ENCODE data around the gene KLB.
A peak's percentile ranks its signal among the peaks of the same experiment; 100 is the strongest.

Gene KLB

GRCh38 chr4:39464886-39465501 lies 58.3 kb downstream of the KLB start:
- Histone ChIP-seq H4K20me1 (ENCODE audit: insufficient read depth, low read length) (no peaks in the 10 kb centered on the region), H3K4me2 (ENCODE audit: insufficient read depth, low read length) (no peak overlapping the region), H3K4me1 (ENCODE audit: insufficient read depth, low read length) (peaks cover 20% of the 10 kb centered on the region), H3K4me3 (ENCODE audit: low read depth in 1 of 2, low read length in 2 of 2) (no peak overlapping the region), H3K9me3 (ENCODE audit: insufficient read depth, low read length, severe bottlenecking) (no peaks in the 10 kb centered on the region), H3K27ac (ENCODE audit: low read length) (no peak overlapping the region), H3K9ac (ENCODE audit: low read depth, low read length) (no peak overlapping the region; the same call in 1 of the 2 replicates), H2AFZ (ENCODE audit: low read depth, low read length) (no peak overlapping the region), H3K79me2 (ENCODE audit: insufficient read depth, low read length) (peaks cover 10% of the 10 kb centered on the region), H3K27me3 (ENCODE audit: insufficient read depth, low read length, poor library complexity) (no peaks in the 10 kb centered on the region), H3K36me3 (ENCODE audit: insufficient read depth, low read length) (peaks cover 46% of the 10 kb centered on the region; the same call in 1 of the 2 replicates)
- ATAC-seq (ENCODE audit: insufficient read depth, low read depth): peak; percentile 57; the same call in 2 of the 3 replicates
- TF ChIP-seq EZH2 (IDR thresholded peaks at IDR 0.05; ENCODE audit: borderline replicate concordance, low read depth, low read length, severe bottlenecking): no peak
- TF ChIP-seq, protein P1, sequence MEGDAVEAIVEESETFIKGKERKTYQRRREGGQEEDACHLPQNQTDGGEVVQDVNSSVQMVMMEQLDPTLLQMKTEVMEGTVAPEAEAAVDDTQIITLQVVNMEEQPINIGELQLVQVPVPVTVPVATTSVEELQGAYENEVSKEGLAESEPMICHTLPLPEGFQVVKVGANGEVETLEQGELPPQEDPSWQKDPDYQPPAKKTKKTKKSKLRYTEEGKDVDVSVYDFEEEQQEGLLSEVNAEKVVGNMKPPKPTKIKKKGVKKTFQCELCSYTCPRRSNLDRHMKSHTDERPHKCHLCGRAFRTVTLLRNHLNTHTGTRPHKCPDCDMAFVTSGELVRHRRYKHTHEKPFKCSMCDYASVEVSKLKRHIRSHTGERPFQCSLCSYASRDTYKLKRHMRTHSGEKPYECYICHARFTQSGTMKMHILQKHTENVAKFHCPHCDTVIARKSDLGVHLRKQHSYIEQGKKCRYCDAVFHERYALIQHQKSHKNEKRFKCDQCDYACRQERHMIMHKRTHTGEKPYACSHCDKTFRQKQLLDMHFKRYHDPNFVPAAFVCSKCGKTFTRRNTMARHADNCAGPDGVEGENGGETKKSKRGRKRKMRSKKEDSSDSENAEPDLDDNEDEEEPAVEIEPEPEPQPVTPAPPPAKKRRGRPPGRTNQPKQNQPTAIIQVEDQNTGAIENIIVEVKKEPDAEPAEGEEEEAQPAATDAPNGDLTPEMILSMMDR (IDR thresholded peaks at IDR 0.05; ENCODE audit: borderline replicate concordance, extremely low read depth, low read length, poor library complexity, severe bottlenecking): no peak
- DNase-seq: no peak

DNA sequence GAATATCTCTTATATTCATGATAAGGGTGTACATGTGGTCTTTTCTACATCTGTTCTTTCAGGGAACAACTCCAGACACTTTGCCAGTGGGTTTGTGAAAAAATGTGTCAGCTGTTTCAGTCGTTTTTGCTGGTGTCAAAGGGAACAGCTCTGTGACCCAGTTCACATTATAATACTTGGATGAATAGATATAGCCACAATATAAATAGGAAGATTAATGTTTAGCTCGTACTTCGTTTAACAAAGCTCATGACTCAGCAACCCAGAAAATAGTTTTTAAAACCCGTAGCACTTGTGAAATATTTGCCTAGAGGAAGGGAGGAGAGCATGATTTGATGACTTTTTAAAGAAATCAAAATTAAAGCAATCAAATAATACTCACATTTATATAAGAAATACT lies 60.0 kb downstream of the KLB start:
- Histone ChIP-seq H4K20me1 (ENCODE audit: insufficient read depth, low read length) (no peaks in the 10 kb centered on the region), H3K9me3 (ENCODE audit: insufficient read depth, low read length, severe bottlenecking) (no peaks in the 10 kb centered on the region), H2AFZ (ENCODE audit: low read depth, low read length) (no peak overlapping the region), H3K4me3 (ENCODE audit: low read depth in 1 of 2, low read length in 2 of 2) (no peak overlapping the region), H3K36me3 (ENCODE audit: insufficient read depth, low read length) (peaks cover 55% of the 10 kb centered on the region; the same call in 1 of the 2 replicates), H3K4me2 (ENCODE audit: insufficient read depth, low read length) (no peak overlapping the region), H3K4me1 (ENCODE audit: insufficient read depth, low read length) (peaks cover 7% of the 10 kb centered on the region), H3K27me3 (ENCODE audit: insufficient read depth, low read length, poor library complexity) (no peaks in the 10 kb centered on the region), H3K79me2 (ENCODE audit: insufficient read depth, low read length) (no peaks in the 10 kb centered on the region), H3K27ac (ENCODE audit: low read length) (no peak overlapping the region), H3K9ac (ENCODE audit: low read depth, low read length) (no peak overlapping the region)
- ATAC-seq (ENCODE audit: insufficient read depth, low read depth) (no peak), DNase-seq (no peak)
- TF ChIP-seq, protein P1 (IDR thresholded peaks at IDR 0.05; ENCODE audit: borderline replicate concordance, extremely low read depth, low read length, poor library complexity, severe bottlenecking): no peak
- TF ChIP-seq EZH2 (IDR thresholded peaks at IDR 0.05; ENCODE audit: borderline replicate concordance, low read depth, low read length, severe bottlenecking): no peak

GRCh38 chr4:39467464-39467863 lies 60.7 kb downstream of the KLB start:
- Histone ChIP-seq H3K4me3 (ENCODE audit: low read depth in 1 of 2, low read length in 2 of 2) (no peak overlapping the region), H2AFZ (ENCODE audit: low read depth, low read length) (no peak overlapping the region), H3K9me3 (ENCODE audit: insufficient read depth, low read length, severe bottlenecking) (no peaks in the 10 kb centered on the region), H3K36me3 (ENCODE audit: insufficient read depth, low read length) (peaks cover 59% of the 10 kb centered on the region; the same call in 1 of the 2 replicates), H3K4me2 (ENCODE audit: insufficient read depth, low read length) (no peak overlapping the region), H3K79me2 (ENCODE audit: insufficient read depth, low read length) (no peaks in the 10 kb centered on the region), H3K27me3 (ENCODE audit: insufficient read depth, low read length, poor library complexity) (no peaks in the 10 kb centered on the region), H4K20me1 (ENCODE audit: insufficient read depth, low read length) (no peaks in the 10 kb centered on the region), H3K9ac (ENCODE audit: low read depth, low read length) (no peak overlapping the region), H3K27ac (ENCODE audit: low read length) (no peak overlapping the region), H3K4me1 (ENCODE audit: insufficient read depth, low read length) (peaks cover 7% of the 10 kb centered on the region)
- DNase-seq: no peak
- no peak for TF ChIP-seq EZH2 (IDR thresholded peaks at IDR 0.05; ENCODE audit: borderline replicate concordance, low read depth, low read length, severe bottlenecking)
- TF ChIP-seq, protein P1 (IDR thresholded peaks at IDR 0.05; ENCODE audit: borderline replicate concordance, extremely low read depth, low read length, poor library complexity, severe bottlenecking): no peak
- no peak for ATAC-seq (ENCODE audit: insufficient read depth, low read depth)

Data from DND-41 (cell line).